SKM-1 treated with dmso at 0.1 percent for 144 hours (cell line): ENCODE data around the gene HAVCR2.

ENCODE experiments used
- DNase-seq: peaks from one replicate; lab custom pipeline; 2025; ENCODE audit not compliant: unreplicated experiment; lab: John Stamatoyannopoulos, UW

Gene HAVCR2

DNA sequence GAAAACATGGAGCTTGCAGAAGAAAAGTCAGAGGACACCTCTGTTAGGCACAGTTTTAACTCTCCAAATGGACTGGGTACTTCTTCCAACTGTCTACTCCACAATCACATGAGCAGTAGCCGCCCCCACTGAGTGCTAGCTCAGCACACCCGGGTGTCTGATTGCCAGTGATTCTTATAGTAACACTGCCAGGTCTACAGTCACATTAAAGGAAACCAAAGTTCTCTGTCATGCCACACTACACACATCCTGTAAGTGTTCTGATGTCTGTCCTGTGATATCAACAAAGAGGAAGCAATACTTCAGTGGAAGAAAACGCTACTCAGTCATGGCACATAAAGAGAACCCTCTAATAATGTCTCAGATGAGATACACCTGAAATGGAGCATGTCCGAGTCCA is at the start of gene HAVCR2:
TSS of gene HAVCR2 (minus strand) at position 69 of the 400 bp plus-strand sequence. CDS start at position 8, 61 bp downstream.
- peak; percentile 21 for DNase-seq

DNA sequence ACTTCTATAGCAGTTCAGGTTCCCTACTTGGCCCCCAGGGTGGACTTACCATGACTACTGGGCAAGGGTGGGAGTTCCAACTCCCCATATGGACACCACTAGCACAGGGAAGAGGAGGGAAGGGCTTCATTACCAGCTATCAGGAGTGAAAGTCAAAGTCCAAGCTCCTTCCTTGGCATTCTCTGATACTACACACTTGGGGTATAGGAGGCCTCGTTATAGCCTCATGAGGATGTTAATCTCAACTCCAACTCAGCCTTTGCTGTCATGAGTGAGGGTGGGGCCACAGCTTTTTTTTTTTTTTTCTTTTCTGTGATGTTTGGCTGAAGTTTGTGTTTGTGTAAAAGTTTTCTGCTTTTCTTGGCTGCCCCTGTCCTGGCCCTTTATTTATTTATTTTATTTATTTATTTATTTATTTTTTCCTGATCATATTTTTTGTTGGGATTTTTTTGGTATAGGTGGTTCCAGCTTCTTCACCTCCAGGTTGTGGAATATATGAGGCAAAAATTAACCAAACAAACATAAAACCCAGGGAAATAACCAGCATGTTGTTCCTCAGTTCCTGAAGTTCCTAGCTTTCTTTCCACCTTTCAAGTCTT is 48.5 kb upstream of the HAVCR2 start:
- DNase-seq: no peak

DNA sequence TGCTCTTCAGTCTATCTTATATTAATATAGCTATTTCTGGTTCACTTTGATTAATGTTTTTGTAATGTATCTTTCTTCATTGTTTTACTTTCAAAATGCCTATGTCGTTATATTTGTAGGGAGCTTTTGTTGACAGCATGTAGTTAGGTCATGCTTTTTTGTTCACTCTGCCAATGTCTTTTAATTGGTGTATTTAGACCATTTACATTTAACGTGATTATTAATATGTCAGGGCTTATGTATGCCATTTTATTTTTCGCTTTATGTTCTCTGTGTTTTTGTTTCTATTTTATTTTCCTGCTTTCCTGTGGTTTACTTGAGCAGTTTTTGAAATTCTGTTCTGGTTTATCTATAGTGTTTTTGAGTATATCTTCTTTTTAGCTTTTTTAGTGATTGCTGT is 46.5 kb upstream of the HAVCR2 start:
- no peak for DNase-seq

DNA sequence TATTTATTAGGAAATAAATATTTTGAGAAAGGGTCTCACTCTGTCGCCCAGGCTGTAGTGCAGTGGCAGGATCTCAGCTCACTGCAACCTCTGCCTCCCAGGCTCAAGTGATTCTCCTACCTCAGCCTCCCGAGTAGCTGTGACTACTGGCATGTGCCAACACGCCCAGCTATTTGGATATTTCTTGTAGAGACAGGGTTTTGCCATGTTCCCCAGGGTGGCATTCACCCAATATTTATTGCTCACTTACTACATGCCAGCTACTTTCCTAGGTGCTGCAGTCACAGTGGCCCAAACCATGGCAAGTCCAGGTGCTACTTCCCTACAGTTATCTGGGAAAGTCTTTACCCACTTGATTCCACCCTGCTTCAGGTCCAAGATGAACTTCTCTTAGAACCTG is 42.2 kb upstream of the HAVCR2 start:
- no peak for DNase-seq

DNA sequence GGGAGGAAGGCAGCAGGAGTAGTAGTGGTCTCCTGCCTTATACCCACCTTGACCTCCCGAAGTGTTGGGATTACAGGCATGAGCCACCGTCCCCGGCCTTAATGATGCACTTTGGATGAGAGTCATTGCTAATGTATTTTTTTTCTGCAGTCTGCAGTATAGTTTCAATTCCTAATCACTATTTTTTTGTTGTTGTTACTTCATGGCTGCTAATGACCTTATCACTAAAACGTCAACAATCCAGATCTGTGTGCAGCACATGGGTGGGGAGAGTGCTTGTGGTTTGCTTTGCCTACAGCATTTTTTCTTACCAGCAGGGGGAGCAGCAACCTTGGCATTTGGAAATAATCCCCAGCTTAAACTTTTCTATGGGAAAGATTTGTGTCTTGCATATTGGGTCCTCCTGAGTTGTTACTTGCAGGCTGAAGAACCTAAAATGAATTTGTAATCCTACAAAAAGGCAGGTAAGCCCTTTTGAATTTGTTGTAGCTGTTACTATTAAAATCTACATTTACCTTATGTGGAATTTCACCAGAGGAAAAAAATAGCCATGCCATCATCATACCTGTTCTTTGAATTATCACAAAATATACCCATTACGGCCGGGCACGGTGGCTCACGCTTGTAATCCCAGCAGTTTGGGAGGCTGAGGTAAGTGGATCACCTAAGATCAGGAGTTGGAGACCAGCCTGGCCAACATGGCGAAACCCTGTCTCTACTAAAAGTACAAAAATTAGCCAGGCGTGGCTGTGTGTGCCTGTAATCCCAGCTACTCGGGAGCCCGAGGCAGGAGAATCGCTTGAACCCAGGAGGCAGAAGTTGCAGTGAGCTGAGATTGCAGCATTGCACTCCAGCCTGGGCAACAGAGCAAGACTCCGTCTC is 40.1 kb upstream of the HAVCR2 start:
- DNase-seq: peak; percentile 56

DNA sequence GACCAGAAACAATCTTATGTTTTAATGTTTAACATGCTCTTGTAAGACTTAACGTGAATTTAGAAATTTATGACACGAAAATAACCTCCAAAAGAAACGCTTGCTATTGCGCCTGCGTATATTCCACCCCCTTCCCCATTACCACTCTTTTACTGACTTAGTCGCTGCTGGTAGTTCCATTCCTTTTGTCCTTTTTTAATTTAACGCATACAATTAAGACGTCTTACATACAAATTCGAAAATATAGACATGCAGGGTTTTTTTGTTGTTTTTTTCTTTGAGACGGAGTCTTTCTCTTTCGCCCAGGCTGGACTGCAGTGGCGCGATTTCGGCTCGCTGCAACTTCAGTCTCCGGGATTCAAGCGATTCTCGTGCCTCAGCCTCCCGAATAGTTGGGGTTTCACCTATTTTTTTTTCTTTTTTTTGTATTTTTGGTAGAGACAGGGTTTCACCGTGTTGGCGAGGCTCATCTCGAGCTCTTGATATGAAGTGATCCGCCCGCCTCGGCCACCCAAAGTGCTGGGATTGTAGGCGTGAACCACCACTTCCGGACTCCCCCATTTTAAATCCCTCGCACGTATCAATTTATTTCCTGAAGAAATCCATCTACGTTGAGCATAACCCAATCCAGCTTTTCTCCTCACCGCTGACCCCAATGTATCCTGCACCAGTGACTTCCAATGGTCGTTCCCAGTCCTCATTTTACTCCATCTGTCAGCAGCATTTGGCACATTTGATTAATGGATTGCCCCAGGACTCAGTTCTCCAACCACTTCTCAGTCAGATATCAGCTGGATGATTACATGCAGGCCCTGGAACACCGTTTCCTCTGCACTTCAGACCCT is 34.5 kb upstream of the HAVCR2 start:
- peak; percentile 88 for DNase-seq

DNA sequence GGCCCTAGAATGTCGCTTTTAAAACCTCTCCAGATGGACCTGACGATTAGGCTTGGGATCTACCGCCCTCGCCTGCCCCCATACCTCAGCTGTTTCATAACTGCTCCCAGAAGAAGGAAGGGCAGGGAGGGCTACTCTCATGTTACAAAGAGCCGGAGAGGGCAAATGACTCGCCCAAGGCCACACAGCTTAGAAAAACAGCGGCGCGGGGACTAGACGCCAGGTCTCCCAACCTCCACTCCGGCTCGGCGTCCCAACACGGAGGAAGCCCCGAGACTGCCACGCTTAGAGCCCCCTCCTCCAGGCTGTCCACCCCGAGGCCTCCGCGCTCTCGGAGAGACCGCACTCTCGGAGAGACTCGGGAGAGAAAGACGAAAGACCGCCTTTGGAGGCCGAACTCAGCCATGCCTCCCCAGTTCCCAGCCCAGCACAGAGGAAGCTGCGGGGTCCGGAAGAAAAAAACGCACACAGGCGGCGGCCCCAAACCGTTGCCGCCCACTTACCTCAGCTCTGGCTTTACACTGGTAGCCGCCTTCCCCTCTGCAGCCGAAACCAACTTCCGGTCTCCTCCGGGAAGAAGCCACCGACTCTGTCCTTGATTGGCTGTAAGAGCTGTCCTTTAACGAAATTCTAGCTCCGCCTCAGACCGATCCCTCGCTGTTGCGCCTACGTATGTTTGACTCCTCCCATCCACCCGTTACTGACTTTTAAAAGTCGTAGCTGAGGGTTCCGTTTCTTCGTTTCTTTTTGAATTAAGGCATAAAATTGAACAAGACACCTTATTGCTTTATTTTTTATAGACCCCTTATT is 33.7 kb upstream of the HAVCR2 start, which contains the start of gene MED7:
TSS of gene MED7 (minus strand) at position 549 of the 810 bp plus-strand sequence. CDS start 3,434 bp downstream, outside the sequence.
- peak; percentile 97 for DNase-seq

DNA sequence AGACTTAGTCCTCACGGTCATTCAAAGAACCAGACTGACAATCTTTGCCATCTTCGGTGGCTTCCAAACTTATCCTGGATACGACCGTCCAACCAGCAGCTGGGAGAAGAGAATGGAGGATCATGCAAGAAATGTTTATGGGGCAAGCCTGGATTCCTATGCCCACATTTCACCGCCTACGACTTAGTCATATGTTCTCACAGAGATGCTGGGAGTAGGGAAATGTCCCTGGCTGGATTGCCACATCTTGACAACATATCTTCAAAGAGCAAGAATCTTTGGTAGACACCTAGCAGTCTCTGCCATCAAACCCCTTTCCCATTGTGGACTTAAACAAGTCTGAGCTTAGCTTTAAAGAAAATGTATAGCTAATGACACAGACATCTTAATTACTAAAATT is 28.8 kb upstream of the HAVCR2 start:
- no peak for DNase-seq

DNA sequence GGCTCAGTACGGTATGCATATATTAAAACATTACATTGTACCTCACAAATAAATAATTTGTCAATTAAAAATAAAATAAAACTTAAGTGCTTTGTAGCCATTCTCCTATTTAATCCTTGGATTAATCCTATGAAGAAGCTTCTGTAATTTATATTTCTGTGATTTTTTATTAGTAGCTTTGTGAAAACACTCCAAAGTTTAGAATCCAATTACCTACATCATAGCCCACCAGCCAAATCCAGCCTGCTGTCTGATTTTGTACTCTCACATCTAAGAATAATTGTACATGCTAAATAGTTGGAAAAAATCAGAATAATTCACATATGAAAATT is 23.4 kb upstream of the HAVCR2 start:
- DNase-seq: no peak

DNA sequence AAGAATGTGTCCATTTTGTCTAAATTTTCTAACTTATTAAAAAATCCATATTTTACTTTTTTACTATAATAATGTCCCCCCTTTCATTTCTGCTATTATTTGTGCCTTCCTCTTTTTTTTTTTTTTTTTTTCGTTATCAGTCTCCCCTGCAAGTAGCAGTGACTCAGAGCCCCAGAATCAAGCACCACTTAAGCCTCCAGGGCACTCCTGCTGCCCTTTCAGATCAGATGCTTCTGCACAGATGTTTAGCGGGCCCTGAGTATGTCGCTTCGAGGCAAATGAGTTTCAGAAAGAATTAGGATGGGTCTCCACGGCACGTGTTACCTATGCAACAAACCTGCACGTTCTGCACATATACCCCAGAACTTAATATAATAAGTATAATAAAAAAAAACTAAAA is 22.1 kb upstream of the HAVCR2 start:
- no peak for DNase-seq

DNA sequence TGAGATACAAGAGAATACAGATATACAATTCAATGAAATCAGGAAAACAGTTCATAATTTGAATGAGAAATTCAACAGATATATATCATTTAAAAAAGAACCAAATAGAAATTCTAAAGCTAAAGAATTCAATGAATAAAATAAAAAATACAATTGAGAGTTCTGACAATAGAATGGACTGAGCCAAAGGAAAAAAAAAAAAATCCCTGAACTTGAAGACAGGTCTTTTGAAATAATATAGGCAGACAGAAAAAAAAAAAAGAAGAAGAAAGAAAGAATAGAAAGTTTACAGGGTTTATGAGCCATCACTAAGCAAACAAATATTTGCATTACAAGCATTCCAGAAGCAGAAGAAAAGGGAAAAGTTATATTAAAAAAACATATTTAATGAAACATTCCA is 12.9 kb upstream of the HAVCR2 start:
- DNase-seq: no peak

DNA sequence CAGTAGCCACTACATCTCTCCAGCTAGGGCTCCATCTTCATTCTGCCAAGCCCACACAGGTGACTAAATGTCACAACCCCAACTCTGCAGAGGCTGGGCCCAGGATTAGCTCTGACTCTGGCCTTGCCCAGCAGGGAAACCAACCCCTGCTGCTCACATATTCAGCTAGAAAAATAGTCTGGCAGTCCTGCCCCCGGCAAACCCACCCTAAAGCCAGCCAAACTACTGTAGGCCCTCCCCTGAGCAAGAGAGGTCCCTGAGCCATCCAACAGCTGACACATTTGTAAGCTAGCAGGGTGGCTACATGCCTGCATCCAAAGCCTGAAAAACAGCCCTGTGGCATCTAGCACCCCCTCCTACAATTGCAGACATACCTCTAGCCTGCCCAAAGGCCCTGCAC is 11.3 kb upstream of the HAVCR2 start:
- DNase-seq: no peak

DNA sequence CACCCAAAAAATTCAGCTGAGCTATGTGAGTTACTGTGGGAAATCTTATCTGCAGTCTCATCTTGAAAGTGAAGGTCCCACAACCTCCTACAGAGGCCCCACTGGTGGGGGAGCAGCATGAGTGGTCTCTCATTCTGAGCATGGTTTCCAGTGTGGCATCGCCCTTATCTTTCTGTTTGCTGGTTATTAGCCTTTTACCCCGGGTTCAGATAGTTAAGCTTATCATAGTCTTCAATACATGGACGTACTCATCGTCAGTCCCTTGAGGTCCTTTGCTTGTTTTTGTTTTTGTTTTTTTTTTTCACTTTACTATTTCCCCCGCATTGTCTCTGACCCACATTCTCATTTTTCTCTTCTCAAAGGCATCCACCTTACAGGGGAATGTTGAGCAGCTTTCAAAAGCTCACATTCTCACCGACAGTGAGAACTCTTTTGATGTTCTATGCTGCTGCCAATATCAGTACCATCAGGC is 7.7 kb upstream of the HAVCR2 start:
- DNase-seq: no peak

DNA sequence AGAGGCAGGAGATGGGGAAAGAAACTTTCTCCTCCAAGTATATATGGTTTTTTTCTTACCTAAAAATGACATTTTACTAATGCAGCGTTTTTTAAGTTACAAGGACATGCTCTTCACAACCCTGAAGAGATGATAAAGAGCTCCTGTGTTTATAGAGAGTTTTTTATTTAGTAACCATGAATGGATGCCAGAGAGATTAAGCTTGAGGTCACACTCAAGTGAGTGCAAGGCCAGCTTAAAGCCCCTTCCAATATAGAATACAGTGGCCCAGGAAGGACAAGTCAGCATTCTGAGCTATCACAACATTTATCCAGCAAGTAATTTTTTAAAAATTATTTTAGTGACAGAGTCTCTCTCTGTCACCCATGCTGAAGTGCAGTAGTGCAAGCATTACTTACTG is 6.7 kb upstream of the HAVCR2 start:
- no peak for DNase-seq

DNA sequence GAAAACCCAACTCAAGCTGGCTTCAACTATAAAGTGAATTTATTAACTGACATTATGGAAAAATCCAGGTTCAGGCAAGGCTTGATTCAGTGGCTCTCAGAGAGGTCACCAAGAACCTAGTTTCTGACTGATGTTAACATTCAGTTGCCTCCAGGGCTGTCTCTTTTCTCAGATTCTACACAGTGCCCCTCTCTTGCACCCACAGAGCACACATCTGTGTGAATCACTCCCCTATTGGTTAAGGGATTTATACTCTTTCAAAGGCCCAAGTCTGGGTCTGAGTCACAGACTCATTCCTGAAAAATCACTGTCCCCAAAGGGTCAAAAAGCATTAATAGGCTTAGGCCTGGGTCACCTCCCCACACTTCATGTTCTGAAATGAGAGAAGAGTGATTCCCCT is 6.2 kb upstream of the HAVCR2 start:
- no peak for DNase-seq

DNA sequence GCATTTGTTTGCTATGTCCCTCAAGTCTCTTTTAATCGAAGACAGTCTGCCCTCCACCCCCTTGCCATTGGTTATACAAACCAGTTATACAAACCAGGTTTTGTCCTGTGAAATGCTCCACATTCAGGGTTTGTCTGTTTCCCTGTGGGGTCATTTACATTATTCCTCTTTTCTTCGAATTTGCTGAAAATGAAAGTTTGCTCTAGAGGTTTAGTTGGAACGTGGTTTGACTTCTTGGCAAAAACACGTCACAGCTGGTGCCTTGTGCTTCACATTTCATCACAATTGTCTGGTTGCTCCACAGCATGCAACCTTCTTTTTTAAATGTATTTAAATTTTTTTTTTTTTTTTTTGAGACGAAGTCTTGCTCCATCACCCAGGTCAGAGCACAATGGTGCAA is 4.2 kb upstream of the HAVCR2 start:
- peak; percentile 14 for DNase-seq

DNA sequence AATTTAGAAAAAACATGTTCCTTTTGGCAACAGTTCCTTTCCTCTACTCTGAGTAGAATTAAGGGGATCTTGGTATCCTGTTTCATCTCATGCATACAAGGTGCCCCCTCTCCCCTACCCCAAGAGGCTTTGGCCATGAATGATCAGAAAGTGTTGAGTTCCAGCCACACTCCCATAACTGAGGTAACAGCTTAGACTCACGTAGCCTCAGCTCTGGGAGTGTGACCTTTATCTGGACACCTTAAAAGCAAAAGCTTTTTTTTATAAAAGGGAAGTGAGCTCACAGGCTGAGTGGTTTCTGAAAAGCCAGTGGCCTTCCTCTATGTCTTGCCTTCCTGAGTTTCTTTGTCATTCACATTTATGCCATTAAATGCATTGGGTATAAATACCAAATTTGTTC is 900 bp upstream of the HAVCR2 start:
- DNase-seq: peak; percentile 44

DNA sequence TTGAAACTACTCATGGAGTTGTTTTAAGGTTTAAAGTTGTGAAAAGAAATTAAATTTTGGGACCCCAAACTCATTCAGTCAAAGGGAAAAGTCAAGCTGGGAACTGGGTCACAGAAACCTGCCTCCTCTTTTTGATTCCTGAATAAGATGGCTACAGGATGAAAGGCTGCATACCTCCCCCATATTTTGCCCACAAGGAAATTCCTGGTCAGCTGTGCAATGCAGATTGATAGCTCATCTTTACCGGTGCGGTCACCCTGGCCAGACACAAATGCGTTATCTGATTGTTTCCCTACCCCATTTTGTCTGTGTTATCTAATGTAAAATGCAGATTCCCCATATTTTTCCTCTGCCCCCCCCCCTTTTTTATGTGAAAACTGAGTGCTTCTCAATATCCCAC is 1.3 kb downstream of the HAVCR2 start:
- no peak for DNase-seq

DNA sequence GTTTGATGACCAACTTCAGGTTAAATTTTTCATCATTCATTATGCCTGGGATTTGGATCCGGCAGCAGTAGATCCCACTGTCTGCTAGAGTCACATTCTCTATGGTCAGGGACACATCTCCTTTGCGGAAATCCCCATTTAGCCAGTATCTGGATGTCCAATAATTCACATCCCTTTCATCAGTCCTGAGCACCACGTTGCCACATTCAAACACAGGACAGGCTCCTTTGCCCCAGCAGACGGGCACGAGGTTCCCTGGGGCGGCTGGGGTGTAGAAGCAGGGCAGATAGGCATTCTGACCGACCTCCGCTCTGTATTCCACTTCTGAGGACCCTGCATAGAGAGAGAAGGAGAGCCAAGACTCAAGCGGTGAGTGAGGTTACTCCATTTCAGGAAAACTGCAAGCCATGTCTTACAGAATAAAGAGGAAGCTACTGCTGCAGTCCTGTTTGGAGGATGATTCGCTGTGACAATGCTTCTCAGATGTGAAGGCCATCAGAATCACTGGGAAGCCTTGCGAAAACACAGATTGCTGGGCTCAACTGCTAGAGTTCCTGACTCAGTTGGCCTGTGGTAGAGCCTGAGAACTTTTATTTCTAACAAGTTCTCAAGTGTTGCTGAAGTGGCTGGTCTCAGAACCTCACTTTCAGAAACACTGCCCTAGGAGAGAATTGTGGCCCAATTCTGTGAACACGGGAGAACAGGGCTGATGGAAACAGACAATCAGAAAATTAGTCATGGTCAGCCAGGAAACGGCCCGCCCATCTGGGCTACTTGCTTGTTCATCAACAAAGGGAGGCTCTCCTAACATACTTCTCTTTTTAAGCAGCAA is 2.0 kb downstream of the HAVCR2 start:
- peak; percentile 55 for DNase-seq

DNA sequence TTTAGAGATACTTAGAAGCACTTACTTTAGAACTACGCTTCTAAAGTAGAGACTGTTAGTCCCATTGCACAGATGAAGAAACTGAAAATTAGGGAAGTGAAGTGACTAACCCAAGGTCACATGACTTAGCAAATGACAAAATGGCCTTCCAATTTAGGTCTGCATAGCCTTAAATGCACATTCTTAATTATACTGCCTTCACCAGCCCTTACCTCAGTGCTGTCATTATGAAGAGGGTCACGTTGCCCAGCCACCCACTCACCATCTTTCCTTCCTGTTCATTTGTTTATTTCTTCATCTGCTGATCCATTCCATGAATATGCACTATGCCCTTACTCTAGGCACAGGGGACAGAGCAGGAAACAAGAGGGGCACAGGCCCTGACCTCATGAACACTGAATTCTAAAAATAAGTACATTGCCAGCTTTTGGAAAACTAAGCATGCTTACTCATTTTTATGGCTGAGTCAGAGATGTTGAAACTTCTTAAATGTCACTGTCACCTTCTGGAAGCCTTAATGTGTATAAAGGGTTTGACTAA is 8.6 kb downstream of the HAVCR2 start:
- DNase-seq: peak; percentile 84
